GM21529 (cell line): ENCODE data around the gene ACAP1.

Experiments used
- ATAC-seq: cut with Tn5 transposase; IDR thresholded peaks from one replicate; pipeline ENCODE4 v1.9.1; 2021; ENCODE audit not compliant: unreplicated experiment

The ACAP1 gene, protein sequence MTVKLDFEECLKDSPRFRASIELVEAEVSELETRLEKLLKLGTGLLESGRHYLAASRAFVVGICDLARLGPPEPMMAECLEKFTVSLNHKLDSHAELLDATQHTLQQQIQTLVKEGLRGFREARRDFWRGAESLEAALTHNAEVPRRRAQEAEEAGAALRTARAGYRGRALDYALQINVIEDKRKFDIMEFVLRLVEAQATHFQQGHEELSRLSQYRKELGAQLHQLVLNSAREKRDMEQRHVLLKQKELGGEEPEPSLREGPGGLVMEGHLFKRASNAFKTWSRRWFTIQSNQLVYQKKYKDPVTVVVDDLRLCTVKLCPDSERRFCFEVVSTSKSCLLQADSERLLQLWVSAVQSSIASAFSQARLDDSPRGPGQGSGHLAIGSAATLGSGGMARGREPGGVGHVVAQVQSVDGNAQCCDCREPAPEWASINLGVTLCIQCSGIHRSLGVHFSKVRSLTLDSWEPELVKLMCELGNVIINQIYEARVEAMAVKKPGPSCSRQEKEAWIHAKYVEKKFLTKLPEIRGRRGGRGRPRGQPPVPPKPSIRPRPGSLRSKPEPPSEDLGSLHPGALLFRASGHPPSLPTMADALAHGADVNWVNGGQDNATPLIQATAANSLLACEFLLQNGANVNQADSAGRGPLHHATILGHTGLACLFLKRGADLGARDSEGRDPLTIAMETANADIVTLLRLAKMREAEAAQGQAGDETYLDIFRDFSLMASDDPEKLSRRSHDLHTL

DNA sequence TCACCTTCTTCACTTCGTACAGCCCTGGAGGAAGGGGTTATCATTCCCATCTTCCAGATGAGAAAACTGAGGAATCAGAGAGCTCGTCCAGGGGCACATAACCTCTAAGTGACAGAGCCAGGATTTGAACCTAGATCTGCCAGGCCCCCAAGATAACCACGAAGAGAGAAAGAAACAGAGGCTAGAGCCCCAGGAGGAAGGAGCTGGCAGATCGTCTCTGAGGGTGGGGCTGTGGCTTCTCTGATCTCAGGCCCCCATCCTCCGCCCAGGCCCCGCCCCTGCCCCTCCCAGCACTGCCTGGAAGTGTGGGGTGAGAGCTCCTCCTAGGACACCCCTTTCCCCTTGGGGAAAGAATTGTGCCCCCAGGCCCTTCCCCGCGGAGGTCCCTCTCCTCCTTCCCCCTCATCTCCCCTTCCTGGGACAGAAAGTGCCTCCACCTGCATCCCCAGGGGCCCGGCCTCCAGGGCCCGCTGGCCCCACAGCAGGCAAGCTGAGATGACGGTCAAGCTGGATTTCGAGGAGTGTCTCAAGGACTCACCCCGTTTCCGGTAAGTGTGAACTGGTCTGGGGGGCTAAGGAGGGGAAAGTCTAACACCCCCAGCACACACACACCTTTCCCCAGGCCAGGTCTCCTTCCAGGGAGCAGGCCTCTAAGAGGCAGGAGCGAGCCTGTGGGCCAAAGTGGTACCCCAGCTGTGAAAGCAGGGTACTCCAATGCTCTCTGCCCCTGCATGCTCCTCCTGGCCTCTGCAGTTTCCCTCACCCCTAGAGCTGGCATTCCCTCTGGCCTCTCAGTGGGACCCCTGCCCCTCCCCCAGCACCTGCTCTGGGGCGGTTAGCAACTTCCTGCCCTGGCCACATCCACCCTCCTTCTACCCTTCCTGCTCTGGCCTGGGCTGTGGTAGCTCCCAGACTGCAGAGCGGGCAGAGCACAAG is at the start of gene ACAP1:
ACAP1 (plus strand) TSS at position 290 of the 936 bp plus-strand sequence; CDS start at position 496, 206 bp downstream.
- peak; percentile 62 for ATAC-seq

- no peak for ATAC-seq
Measured at GRCh38 chr17:7289256-7290032, 46.9 kb upstream of the ACAP1 start.

- ATAC-seq, result no peak
Measured at GRCh38 chr17:7290166-7290565, 46.2 kb upstream of the ACAP1 start.

DNA sequence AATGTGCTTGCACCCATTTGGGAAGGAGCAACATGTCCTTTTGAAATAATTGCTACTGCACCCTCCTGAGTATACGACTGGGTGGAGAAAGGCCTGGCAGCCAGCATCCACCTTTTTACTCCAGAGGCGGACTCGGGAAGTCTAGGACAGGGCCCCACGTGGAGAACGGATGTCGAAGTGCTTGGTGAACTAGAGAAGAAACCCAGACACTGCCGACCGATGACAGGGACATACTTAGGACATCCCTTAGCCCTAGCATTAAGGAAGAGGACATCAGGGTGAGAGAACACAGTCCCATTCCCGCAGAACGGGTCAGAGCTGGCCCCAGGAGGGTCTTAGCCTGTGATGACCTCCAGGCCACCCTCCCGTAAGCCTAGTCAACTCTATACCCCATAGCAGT is 45.6 kb upstream of the ACAP1 start:
- no peak for ATAC-seq

- ATAC-seq, result no peak
Measured at GRCh38 chr17:7292194-7292593, 44.1 kb upstream of the ACAP1 start.

DNA sequence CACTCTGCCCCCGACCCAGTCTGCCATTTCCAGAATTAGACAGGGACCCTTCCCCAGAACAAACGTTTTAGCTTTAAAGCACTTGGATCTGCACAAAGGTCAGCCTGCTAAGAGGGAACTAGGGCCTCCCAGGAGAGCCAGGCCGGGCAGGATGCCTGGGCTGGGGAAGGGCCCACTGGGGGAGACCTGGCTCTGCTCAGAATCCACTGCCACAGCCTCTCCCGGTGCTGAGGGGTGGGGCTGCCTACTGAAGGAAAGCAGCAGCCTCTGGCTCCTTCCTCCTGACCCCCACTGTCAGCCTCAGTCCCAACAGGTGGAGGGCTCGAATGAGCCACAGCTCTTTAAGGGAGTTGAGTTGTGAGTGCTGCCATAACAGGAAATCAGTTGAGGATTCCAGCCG is 43.6 kb upstream of the ACAP1 start:
- no peak for ATAC-seq

DNA sequence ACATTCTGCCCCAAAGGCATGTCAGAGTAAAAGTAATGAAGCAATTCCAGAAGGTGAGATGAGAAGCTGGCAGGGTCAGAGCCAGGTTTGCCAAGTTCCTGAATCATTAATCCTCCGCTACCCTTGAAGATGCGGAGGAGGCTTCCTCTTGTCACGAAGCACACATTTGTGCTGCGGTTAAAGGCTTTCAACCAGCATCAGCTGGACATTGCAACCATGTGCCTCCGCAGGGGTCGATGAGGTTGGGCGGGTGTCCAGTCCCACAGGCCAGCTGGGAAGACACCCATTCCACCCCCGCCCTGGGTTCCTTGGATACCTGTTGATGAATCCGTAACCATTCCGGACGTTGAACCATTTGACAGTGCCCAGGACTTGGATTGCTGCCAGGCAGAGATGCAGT is 43.2 kb upstream of the ACAP1 start:
- no peak for ATAC-seq

- ATAC-seq, result no peak
Measured at GRCh38 chr17:7293816-7294613, 42.3 kb upstream of the ACAP1 start.

GRCh38 chr17:7294614-7295153 is 41.6 kb upstream of the ACAP1 start, which contains the start of gene YBX2:
Gene YBX2 (minus strand): TSS chr17:7294639. CDS start chr17:7294500, 139 bp downstream.
- ATAC-seq, result no peak

- no peak for ATAC-seq
Measured at GRCh38 chr17:7295230-7296180, 40.8 kb upstream of the ACAP1 start.

DNA sequence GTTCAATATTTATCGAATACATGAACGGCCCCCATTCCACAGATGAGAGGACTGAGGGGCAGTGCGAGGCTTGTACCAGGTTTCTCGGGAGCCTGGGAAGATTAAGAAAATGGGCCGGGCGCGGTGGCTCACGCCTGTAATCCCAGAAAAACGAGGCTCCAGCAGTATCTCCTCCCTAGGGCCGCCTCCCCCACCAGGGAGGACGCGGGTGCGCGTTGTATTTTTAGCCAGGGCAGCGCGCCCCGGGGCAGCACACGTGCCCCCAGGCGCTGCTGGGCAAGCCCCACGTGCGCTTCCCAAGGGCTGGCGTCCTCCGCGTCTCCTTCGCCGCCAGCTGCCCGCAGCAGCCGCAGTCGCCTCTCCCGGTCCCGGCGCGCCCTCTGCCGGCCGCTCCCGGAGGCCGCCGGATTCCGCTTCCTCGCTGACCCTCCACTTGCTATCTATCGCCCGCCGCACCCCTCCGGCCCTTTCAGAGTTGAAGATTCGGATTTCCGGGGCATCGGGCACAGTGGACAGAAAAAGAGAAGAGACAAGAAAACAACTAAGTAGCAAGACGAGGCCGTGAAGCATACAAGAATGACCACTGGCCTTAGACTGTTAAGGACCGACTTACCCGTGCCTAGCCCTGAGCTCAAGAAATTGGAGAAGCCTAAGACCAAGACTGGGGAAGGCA is 40.0 kb upstream of the ACAP1 start:
- ATAC-seq, result no peak

- ATAC-seq, result no peak
Measured at GRCh38 chr17:7304179-7304578, 32.1 kb upstream of the ACAP1 start.

GRCh38 chr17:7306911-7307685 is 29.2 kb upstream of the ACAP1 start, which contains the start of gene EIF5A:
Gene EIF5A (plus strand): TSS chr17:7307628. CDS start chr17:7309636, 2,008 bp downstream.
- peak; percentile 59 for ATAC-seq

DNA sequence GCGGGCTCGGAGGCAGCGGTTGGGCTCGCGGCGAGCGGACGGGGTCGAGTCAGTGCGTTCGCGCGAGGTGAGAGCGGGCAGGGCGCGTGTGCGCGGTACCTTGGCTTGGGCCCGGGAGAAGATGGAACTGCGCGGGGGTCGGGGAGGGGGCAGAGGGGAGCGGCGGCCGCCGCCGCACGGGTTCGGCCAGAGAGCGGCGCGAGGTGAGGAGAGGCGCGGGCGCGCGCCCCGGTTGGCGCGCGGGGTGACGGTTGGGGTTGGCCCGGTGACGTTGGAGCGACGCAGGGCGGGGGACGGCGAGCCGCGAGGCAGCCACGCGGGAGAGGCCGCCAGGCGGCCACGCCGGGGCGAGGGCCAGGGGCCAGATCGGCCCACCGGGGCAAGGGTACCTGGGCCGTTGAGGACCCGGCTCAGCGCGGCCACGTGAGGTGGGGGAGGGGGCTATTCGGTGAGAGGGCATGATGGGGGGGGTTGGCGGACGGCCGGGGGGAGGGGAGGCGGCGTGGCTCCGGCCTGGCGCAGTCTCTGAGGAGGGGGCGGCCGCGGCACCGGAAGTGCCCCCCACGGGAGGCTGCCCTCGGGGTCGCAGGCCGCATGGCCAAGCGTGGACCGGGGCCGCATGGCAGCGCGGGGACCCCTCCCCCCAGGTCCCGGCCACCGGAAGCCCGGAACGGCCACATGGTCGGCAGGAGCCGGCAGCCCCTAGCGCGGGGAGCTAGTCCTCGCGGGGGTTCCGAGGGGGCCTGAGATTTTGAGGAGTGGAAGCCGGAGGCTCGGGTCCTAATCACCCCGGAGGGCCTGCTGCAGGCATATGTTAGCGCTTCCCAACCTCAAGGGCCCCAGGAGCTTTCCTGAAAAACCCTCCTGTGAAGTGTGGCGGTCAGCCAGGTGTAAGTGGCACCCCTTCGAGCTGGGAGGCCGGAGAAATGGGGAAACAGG is 28.4 kb upstream of the ACAP1 start:
- peak; percentile 7 for ATAC-seq

DNA sequence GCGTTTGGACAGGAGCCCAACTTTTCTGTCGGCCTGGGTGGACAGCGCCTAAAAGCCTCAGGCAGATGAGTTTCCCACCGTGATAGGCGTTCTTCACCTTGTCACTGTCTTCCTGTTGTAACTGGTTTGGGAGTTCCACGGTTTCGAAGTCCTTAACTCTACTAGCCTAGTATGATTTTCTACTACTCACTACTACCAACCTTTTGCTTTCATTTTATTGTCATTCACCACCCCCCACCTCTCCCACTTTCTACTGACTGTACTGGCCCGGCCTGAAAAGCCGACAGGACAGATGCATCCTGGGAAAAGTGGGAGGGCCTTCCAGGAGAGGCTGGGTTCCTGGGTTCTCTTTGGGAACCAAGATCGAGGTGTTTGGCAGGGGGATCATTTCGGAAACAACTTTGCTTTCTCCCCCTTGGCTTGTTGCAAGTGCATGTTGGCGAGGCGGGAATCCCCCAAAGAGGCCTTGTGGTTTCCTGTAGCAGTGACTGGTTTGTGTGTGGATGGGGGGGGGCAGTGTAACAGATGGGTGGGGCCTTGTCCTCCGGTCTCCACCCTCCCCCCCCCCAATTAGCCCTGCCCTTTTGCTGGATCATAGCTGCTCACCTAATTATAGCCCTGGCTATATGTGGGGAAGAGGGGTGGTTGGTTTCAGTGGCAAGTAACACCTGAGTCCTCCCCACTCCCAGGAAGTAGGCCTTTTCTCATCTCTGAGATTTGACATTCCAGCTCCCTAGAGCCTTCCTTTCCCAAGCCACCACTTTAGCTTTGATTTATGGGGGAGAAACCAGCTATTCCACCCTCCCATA is 27.5 kb upstream of the ACAP1 start:
- ATAC-seq, result no peak
